T-helper 1 cell treated with Interleukin-12 subunit alpha and Interleukin-12 subunit beta and Interleukin-4 antibody, amounts not matched to agents 30 ng/mL and 1 ng/mL, for 36 hours (primary cell): ENCODE data around the gene DENND5A. TPM values are rescaled to one million over a fixed set of nuclear protein-coding genes. Genes with fewer than 3 reads are reported as not detected.

Experiments
- intact Hi-C: fragments of 100-400 bp; cut with micrococcal nuclease; formaldehyde crosslinking; loops from one replicate; pipeline ENCODE4 v1.15.1; 2024
- total RNA-seq: library from RNA; stranded (reverse); gene quantifications from 2 replicates; pipeline ENCODE4 v1.2.3, GENCODE V29; 2022

The DENND5A gene
- total RNA-seq, 1 donor from 2014 or later, result 36.8 TPM

DNA sequence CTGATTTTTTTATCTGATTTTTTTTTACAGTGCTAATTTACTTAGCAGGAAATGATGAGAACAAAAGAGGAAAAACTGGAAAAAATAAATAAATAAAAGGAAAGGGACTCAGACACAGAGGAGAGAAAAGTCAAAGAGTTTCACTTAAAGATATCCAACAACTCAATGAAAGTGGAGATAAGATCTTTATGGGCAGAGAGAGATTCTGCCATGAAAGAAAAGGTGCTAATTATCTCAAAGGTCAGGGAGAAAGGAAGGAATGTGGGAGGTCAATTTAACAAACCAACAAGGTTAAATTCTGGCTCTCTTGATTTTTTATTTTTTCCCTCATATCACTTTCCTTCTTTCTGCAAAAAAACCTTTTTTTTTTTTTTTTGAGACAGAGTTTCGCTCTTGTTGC, 86.0 kb downstream of the DENND5A start:
- intact Hi-C loops, result no loop called here

GRCh38 chr11:9178716-9179115, 86.4 kb downstream of the DENND5A start:
- intact Hi-C loops, result no loop called here

DNA sequence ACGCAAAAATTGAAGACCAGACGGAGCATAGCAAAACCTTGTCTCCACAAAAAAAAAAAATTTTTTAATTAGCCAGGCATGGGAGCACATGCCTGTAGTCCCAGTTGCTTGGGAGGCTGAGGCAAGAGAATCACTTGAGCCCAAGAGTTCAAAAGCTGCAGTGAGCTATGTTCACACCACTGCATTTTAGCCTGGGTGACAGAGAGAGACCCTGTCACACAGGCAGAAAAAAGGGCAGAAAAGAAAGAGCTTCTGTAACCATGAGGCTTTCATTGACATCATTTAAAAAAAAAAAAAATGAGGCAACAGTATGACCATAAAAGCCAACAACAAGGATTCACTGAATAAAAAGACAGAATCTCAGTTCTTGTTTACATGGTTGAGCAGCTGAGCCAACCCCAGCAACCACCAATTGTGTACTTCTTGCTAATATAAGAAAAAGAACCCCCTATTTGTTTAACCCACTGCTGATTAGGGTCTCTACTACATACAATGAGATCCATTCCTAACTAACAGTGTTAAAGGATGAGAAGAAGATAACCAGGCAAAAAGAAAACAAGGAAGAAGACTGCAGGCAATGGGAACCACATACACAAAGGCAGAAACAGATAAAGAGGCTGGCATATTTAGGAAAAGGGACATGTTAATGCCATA, 87.6 kb downstream of the DENND5A start:
- intact Hi-C loops, result no loop called here

DNA sequence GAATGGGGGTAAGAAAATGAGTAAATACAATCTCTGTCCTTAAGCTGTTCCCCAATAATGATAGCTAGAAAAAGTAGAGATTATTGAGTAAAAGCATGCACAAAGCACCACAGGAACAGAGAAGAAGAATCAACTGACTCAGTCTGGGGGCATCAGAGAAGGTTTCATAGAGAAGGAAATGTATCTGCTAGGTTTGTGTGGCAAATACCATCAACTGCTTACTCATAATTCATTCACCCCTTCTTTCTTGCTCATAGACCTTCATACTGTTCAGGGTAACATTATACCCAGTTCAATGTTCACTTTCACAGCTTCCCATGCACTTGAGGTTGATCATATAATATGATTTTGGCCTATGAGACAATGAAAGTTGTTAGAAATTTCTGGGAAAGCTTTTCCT, 88.6 kb downstream of the DENND5A start:
- intact Hi-C loops, result no loop called here

GRCh38 chr11:9176136-9176535, 89.0 kb downstream of the DENND5A start:
- intact Hi-C loops, result no loop called here

DNA sequence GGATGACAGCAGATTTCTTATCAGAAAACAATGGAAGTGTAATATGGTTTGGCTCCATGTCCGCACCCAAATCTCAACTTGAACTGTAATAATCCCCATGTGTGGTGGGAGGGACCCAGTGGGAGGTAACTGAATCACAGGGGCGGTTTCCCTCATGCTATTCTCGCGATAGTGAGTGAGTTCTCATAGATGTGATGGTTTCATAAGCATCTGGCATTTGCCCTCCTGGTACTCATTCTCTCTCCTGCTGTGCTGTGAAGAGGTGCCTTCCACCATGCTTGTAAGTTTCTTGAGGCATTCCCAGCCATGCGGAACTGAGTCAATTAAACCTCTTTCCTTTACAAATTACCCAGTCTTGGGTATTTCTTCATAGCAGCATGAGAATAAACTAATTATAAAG, 92.8 kb downstream of the DENND5A start:
- intact Hi-C loops, result no loop called here

DNA sequence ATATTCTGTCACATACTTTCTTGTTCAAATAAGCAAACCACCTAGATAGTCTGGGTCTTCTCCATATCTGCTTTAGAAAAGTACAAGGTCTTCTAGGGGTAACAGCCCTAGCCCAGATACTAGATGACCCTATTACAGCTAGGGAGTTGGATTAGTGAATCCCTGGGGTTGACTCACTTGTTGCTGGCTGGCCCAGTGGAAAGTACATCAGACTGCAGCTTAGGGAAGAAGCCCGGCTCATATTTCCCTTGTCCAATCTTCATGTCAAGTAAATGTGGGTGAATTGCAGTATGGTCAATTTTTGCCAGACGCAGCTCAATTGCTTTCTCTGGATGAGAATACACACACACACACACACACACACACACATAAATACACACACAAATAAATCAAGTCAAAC, 94.7 kb downstream of the DENND5A start:
- intact Hi-C loops, result no loop called here

DNA sequence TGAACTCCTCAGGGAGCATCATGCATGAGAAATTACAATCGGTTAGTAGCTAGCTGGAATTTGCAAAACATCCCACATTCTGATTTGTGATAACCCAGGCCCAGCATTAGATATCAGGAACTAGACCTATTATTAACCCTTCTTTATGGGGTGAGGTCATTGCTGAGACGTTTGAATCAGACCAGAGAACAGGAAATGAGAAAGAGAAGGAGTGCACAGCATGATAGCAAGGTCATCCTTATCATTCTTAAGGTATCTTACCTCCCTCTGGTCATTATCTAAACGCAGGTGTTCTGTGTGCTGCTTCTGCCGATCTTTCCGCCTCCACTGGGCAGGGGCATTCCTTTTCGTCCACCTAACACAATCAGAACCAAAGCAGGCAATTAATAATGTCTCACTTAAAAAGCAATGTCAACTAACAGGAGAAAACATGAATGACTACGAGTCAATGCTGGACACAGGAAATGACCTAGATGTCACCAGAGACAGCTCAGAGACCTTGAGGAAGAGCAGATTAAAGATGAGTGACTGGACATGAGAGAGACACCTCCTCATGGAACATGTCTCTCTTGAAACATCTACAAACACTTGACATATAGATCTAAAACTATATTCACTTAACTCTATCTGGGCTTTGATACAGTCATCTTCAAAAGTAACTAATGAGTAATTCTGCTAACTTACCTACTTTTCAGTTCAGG, 95.4 kb downstream of the DENND5A start:
- intact Hi-C loops, result loop anchor here (10.0 kb wide), 1 partner anchor 265 kb away; no protein-coding TSS in a partner anchor

DNA sequence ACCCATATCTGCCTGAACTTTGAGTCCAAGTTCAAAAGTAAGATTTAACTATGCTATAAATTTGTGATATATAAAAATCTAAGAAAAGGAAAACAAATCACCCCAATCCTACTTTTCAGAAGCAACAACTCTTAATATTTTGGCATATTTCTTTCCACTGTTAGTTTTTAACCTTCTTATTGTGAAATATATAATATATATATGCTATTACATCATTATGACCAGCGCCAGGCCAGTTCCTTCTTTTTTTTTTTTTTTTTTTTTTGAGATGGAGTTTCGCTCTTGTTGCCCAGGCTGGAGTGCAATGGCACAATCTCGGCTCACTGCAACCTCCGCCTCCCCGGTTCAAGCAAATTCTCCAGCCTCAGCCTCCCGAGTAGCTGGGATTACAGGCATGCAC, 103.2 kb downstream of the DENND5A start:
- intact Hi-C loops, result loop anchor here (10.0 kb wide), 1 partner anchor 273 kb away; no protein-coding TSS in a partner anchor

- intact Hi-C loops, result loop anchor here (10.0 kb wide), 1 partner anchor 275 kb away; no protein-coding TSS in a partner anchor
Measured at GRCh38 chr11:9160166-9160565, 105.0 kb downstream of the DENND5A start.

DNA sequence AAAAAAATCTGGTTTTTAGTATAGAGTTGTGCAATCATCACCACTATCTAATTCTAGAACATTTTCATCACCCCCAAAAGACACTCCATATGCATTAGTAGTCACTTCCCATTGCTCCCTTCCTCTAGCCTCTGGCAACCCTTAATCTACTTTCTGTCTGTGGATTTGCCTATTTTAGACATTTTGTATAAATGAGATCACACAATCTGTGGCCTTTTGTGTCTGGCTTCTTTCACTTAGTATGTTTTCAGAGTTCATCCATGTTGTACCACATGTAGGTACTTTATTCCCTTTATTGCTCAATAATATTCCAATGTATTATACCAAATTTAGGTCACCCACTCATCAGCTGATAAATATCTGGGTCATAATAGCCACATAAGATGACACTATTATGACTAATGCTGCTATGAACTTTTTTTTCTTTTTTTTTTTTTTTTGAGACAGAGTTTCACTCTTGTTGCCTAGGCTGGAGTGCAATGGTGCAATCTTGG, 106.2 kb downstream of the DENND5A start:
- intact Hi-C loops, result no loop called here

DNA sequence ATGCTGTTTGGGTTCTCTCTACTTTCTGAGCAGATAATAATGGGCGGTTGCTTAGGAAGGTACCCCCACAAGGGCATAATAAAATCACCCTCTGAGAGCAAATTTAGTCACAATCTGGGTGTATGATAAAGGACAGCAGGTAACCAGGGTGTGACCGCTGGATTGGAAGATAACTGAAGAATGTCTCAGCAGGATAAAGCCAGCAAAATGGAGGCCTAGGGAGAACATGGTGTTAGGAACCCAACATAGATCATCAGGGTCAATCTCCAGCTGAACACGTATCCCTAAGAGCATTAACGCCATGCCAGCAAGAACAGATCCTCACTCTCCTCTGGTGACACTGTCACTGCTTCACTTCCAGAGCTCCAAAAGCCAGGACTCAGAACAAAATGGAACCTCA, 109.2 kb downstream of the DENND5A start:
- intact Hi-C loops, result no loop called here

DNA sequence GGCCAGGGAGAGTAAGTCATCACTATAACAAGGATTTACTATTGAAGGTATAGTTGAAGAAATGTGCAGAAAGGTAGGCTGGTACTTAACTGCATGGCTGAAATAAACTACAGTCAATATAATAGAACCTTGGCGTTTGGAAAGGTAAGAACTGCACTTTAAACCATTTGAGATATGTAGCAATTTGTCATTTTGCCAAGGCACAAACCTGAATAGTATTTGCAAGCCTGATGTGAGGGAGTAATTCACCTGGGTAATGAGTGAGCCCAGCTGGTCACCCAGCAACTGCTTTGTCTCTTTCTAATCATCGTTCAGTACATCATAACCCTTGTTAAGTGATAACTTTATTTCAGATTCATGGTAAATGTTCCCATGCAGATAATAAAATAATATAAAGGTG, 111.5 kb downstream of the DENND5A start:
- intact Hi-C loops, result no loop called here

DNA sequence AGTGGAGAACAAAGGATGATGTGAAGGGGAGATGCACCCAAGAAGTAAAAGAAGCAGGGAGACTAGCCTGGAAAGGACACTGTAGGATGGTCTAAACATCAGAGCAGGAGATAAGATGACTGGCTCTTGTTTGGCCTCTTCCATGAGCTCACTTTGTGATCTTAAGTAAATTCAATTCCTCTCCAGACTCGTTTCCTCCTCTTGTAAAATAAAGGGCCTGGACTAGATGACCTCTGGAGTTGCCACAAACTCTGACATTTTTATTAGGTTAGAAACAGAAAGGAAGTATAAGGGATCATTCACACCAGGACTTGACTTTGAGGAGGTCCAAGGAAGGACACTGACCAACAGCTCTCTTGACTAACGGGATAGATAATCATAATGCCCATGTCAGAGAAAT, 113.5 kb downstream of the DENND5A start:
- intact Hi-C loops, result no loop called here

DNA sequence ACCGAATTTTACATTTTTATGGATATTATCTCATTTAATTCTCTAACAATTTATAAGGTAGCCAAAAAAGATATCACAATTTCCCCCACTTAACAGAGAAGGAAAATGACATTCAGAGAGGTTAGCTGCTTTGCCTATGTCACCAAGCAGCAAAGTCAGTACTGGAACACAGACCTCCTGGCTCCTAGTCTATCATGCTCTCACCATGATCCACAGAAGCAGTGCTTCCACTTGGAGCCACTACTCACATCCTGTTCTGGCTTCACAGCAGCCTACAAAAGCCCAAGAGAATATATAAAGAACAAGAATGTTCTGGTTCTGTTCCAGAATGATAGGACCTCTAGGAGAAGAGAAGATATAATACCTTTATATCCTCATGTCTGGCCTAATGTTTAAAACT, 114.2 kb downstream of the DENND5A start:
- intact Hi-C loops, result no loop called here

DNA sequence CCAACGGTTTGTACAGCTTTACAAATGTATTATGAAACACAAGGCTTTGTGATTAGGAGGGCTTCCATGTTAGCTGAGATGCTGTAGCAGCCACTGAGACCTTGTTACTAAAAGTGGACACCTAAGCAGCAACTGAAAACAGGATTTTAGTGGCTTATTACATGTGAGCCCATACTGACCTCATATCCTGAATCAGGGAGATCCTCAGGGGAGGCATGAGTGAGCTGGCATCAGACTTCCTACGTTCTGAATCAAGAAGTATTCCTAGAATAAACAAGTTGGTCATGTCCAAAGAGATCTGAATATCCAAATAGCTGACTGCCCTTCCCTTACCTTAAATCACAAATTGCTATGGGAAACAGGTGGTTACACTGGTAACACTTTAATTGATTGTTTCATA, 114.6 kb downstream of the DENND5A start:
- intact Hi-C loops, result no loop called here

GRCh38 chr11:9148727-9149126, 116.4 kb downstream of the DENND5A start:
- intact Hi-C loops, result no loop called here

GRCh38 chr11:9148035-9148434, 117.1 kb downstream of the DENND5A start:
- intact Hi-C loops, result no loop called here

DNA sequence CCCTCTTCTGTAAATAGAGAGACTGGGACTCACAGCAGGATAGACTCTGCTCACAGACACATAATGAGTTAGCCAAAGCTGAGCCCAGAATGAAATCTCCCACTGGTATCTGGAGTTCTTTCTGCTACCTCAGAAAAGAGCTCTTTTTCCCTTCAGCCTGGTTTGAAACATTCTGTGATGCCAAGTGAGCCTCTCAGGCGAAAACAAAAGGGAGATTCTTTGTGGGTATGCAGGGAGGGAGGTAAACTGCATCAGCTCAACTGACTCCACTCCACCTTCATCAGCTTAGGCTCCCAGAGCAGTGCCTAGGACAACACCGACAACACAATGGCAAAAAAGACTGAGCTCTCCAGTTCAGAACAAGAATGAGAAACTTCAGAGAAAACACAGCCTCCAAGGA, 118.7 kb downstream of the DENND5A start:
- intact Hi-C loops, result no loop called here

DNA sequence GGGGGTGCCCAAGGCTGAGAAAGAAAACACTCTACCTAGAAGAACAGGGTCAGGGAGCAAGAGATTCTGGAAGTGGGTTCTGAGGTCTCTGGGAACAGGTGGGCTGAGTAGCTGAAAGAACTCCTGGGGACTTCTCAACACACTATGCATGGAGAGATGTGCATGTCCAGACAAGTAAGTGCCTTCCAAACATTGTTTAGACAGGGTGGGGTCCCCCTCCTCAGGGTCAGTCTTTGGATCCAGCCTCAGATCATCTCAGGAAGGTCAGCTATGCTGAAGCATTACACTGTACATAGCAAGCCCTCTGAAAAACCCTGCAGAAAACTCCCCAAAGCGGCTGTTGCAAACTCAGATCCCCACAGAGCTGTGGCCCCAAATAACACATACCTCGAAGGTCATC, 119.9 kb downstream of the DENND5A start:
- intact Hi-C loops, result no loop called here

- intact Hi-C loops, result no loop called here
Measured at GRCh38 chr11:9144828-9145227, 120.3 kb downstream of the DENND5A start.

DNA sequence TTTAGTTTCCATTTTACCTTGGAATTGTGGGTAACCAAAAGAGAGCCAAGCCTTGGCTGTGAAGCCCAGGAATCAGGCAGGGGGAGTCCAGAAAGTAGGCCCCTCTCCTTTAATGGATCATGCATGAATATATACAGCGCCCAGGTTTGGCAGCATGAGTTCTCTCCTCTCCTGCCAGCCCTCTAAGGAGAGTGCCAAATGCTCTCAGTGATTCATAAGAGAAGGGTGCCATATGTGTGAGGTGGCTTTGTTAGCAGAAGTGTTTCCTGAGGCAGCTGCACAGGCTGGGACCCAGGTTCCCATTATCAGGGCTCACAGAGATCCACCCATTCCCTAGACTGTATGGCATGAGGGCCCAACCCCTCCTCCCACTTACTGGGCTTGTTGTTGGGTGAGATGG, 121.4 kb downstream of the DENND5A start:
- intact Hi-C loops, result no loop called here

DNA sequence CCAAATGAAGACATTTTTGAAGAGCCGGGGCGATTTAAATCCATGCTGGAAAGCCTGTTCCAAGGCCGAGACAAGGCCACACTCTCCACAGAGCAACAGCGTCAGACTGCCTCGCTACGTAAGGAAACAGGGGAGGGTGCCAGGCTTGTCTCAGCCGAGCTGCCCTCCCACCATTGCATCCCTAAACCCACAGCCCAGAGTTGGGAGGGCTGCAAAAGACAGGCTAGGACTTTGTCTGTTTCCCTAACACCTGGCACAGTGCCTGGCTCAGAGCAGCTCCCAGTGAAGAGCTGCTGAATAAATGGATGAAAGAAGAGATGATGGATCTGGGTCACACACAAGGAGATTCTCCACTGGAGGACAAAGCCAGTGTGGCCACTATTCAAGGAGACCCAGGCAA, 122.4 kb downstream of the DENND5A start:
- intact Hi-C loops, result no loop called here
